Measurements from ENCODE around the gene ZNF761. TPM values are rescaled to one million over a fixed set of nuclear protein-coding genes. Genes with fewer than 3 reads are reported as not detected.
"Not testable (repeated sequence)": the region's sequence is repeated elsewhere in the genome, so short reads cannot be mapped to it uniquely, and the experiment has no call there.

ZNF761 gene
- polyA plus RNA-seq, 2 of the 4 experiments (the other 2 are of a cell fraction) = 6.6 to 21.4 TPM

DNA sequence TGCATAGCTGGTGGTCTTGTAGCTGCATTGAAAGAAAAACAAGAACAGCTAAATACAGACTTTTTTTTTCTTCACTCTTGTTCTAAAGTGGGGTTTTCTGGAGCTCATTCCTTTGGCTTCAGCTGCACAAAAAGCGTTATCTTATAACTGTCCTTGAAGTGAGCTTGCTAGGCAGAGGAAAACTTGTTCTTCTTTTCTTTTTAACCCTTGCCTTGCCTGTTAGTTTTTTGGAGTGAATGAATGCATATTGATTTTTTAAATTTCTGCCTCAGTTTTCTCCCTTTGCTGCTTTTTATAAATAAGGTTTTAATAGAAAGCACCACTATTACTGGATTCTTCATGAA lies 35.3 kb upstream of the ZNF761 start:
- no peak overlapping the region for H3K27ac ChIP-seq
- H3K9me3 ChIP-seq = peaks cover 79% of the 10 kb centered on the region
- DNase-seq (ENCODE audit: low read depth in 1 of 2, low spot score in 1 of 2) (no peak), FAIRE-seq (no peak), ATAC-seq (no peak)
- ChIA-PET POLR2A (interaction anchor here (0.6 to 1.6 kb wide), 3 partner anchors 60 to 286 kb away, joined by 3 to 10 read pairs (median 4); no protein-coding TSS in a partner anchor), CTCF (no interaction called here)
- H3K4me1 ChIP-seq = no peaks in the 10 kb centered on the region
- TF ChIP-seq CHD2 (IDR thresholded peaks at IDR 0.05; ENCODE audit: low read length, partially characterized antibody) (no peak), REST (IDR thresholded peaks at IDR 0.05) (no peak), HOXB13 (CRISPR knock-in tag; IDR thresholded peaks at IDR 0.05; ENCODE audit: low read depth) (no peak), EHMT2 (IDR thresholded peaks at IDR 0.05; ENCODE audit: low read depth) (no peak), HOXA7 (CRISPR knock-in tag; IDR thresholded peaks at IDR 0.05) (no peak), TP53 (CRISPR knock-in tag; IDR thresholded peaks at IDR 0.05) (no peak), MAX (IDR thresholded peaks at IDR 0.05) (no peak), USF2 (IDR thresholded peaks at IDR 0.05) (no peak), ZNF302 (CRISPR knock-in tag; IDR thresholded peaks at IDR 0.05) (no peak), ZC3H11A (IDR thresholded peaks at IDR 0.05) (no peak), HES2 (IDR thresholded peaks at IDR 0.05) (no peak), MAZ (IDR thresholded peaks at IDR 0.05; ENCODE audit: borderline replicate concordance, low read depth, low read length) (no peak), ESRRA (IDR thresholded peaks at IDR 0.05; ENCODE audit: borderline replicate concordance, low read length) (no peak), ZFP36 (IDR thresholded peaks at IDR 0.05; ENCODE audit: borderline replicate concordance, partially characterized antibody) (no peak)
- TF ChIP-seq, protein P1, sequence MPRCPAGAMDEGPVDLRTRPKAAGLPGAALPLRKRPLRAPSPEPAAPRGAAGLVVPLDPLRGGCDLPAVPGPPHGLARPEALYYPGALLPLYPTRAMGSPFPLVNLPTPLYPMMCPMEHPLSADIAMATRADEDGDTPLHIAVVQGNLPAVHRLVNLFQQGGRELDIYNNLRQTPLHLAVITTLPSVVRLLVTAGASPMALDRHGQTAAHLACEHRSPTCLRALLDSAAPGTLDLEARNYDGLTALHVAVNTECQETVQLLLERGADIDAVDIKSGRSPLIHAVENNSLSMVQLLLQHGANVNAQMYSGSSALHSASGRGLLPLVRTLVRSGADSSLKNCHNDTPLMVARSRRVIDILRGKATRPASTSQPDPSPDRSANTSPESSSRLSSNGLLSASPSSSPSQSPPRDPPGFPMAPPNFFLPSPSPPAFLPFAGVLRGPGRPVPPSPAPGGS (IDR thresholded peaks at IDR 0.05) = no peak
- 63% methylated on average over 1 of the region's 1 CpG for WGBS (ENCODE audit: missing lambda C conversion rate)
- no peak overlapping the region; the same call in 2 of the 3 replicates for H3K4me2 ChIP-seq
- no peak overlapping the region for H3K4me3 ChIP-seq

DNA sequence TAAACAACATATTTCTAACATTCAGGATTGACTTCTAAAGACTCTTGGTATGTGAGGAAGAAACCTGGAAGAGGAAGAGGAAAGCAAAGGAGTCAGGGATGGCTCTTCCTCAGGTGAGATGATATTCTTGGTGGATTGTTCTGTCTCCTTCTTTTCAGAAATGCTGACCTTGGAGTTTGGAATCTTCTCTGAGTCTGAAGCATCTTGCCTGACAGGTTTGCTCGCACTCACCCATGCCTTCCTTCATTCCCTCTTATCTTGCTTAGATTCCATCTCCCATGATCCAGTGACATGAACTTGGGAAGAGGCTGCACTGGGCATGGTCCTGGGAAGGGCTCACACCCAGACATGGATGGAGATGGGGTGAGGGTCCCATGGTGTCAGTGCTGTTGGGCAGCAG lies 33.9 kb upstream of the ZNF761 start:
- not testable (repeated sequence) for H3K4me2 ChIP-seq; H3K4me1 ChIP-seq; H3K4me3 ChIP-seq; FAIRE-seq; ATAC-seq; H3K27ac ChIP-seq; DNase-seq (ENCODE audit: low read depth in 1 of 2, low spot score in 1 of 2)
- WGBS (ENCODE audit: missing lambda C conversion rate) = 100% methylated on average over 1 of the region's 1 CpG
- ChIA-PET POLR2A (interaction anchor here (1.6 kb wide), 1 partner anchor 123 kb away, joined by 3 read pairs; no protein-coding TSS in a partner anchor), CTCF (interaction anchor here (0.6 kb wide), 1 partner anchor 1222 kb away, joined by 3 read pairs; no protein-coding TSS in a partner anchor)
- H3K9me3 ChIP-seq = peaks cover 80% of the 10 kb centered on the region

- H3K9me3 ChIP-seq = peaks cover 88% of the 10 kb centered on the region
- no peaks in the 10 kb centered on the region for H3K4me1 ChIP-seq
- ATAC-seq (no peak), FAIRE-seq (no peak), DNase-seq (ENCODE audit: low read depth in 1 of 2, low spot score in 1 of 2) (no peak)
- no peak overlapping the region for H3K4me3 ChIP-seq
- WGBS (ENCODE audit: missing lambda C conversion rate) = 74% methylated on average over 7 of the region's 7 CpGs
- H3K4me2 ChIP-seq = no peak overlapping the region
- ChIA-PET CTCF (interaction anchor here (0.6 to 0.9 kb wide), 4 partner anchors 15 to 393 kb away, joined by 3 to 5 read pairs (median 3); no protein-coding TSS in a partner anchor), POLR2A (no interaction called here)
- H3K27ac ChIP-seq = no peak overlapping the region
- TF ChIP-seq USF2 (IDR thresholded peaks at IDR 0.05) (no peak), ZSCAN20 (CRISPR knock-in tag; IDR thresholded peaks at IDR 0.05) (no peak), EHF (CRISPR knock-in tag; IDR thresholded peaks at IDR 0.05) (no peak), HES2 (IDR thresholded peaks at IDR 0.05) (no peak), PHF8 (IDR thresholded peaks at IDR 0.05; ENCODE audit: borderline replicate concordance, low read depth) (no peak), NR3C1 (IDR thresholded peaks at IDR 0.05) (no peak), EHMT2 (IDR thresholded peaks at IDR 0.05; ENCODE audit: low read depth) (no peak), ELK1 (IDR thresholded peaks at IDR 0.05; ENCODE audit: low read depth, low read length) (no peak), FOSB (CRISPR knock-in tag; IDR thresholded peaks at IDR 0.05) (no peak), RFX5 (IDR thresholded peaks at IDR 0.05) (no peak)
- TF ChIP-seq, protein P2, sequence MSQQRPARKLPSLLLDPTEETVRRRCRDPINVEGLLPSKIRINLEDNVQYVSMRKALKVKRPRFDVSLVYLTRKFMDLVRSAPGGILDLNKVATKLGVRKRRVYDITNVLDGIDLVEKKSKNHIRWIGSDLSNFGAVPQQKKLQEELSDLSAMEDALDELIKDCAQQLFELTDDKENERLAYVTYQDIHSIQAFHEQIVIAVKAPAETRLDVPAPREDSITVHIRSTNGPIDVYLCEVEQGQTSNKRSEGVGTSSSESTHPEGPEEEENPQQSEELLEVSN (IDR thresholded peaks at IDR 0.05; ENCODE audit: borderline replicate concordance, low read depth) = no peak
These were observed 22.1 kb upstream of the ZNF761 start for GRCh38 chr19:53409505-53410204.
